HuH-7.5 (cell line): Measurements from ENCODE around the gene ZMYND15.

Source experiments
- DNase-seq: peaks from one replicate; pipeline ENCODE4 v3.0.0; 2011; ENCODE audit warnings: low spot score

ZMYND15 gene

GRCh38 chr17:4715063-4715744 lies 24.4 kb upstream of the ZMYND15 start:
- DNase-seq = no peak

GRCh38 chr17:4716081-4716480 lies 23.6 kb upstream of the ZMYND15 start:
- DNase-seq = no peak

- no peak for DNase-seq
Measured at GRCh38 chr17:4717791-4718190, 21.8 kb upstream of the ZMYND15 start.

GRCh38 chr17:4718276-4718675 lies 21.4 kb upstream of the ZMYND15 start:
- DNase-seq = no peak

- no peak for DNase-seq
Measured at GRCh38 chr17:4719146-4719545, 20.5 kb upstream of the ZMYND15 start.

- no peak for DNase-seq
Measured at GRCh38 chr17:4719684-4720221, 19.9 kb upstream of the ZMYND15 start.

GRCh38 chr17:4720787-4721186 lies 18.8 kb upstream of the ZMYND15 start:
- peak; percentile 49 for DNase-seq

- DNase-seq = peak; percentile 62
Measured at GRCh38 chr17:4721203-4722135, 18.2 kb upstream of the ZMYND15 start.

GRCh38 chr17:4722678-4723240 lies 16.9 kb upstream of the ZMYND15 start:
- DNase-seq = no peak

- DNase-seq = no peak
Measured at GRCh38 chr17:4724650-4725049, 15.0 kb upstream of the ZMYND15 start.

- DNase-seq = no peak
Measured at GRCh38 chr17:4725646-4726310, 13.9 kb upstream of the ZMYND15 start.

GRCh38 chr17:4728124-4728523 lies 11.5 kb upstream of the ZMYND15 start:
- DNase-seq = no peak

GRCh38 chr17:4733073-4733531 lies 6.5 kb upstream of the ZMYND15 start:
- DNase-seq = no peak

GRCh38 chr17:4734857-4735475 lies 4.7 kb upstream of the ZMYND15 start:
- DNase-seq = no peak

- no peak for DNase-seq
Measured at GRCh38 chr17:4735876-4736651, 3.6 kb upstream of the ZMYND15 start.

- DNase-seq = no peak
Measured at GRCh38 chr17:4738136-4739121, 1.2 kb upstream of the ZMYND15 start.

- no peak for DNase-seq
Measured at GRCh38 chr17:4740025-4740351, 355 bp downstream of the ZMYND15 start.

- no peak for DNase-seq
Measured at GRCh38 chr17:4740584-4740983, 951 bp downstream of the ZMYND15 start.

- DNase-seq = no peak
Measured at GRCh38 chr17:4741544-4741943, 1.9 kb downstream of the ZMYND15 start.

- no peak for DNase-seq
Measured at GRCh38 chr17:4742133-4742532, 2.5 kb downstream of the ZMYND15 start.
